Activated CD4-positive, CD25-positive, alpha-beta regulatory T cell (primary cell): Measurements from ENCODE around the gene APOBEC3C.
"Not testable (repeated sequence)": the region's sequence is repeated elsewhere in the genome, so short reads cannot be mapped to it uniquely, and the experiment has no call there.

Source experiments
- DNase-seq, 4 experiments: peaks; one replicate each; lab custom pipeline; 2025; lab: John Stamatoyannopoulos, UW

Gene APOBEC3C

GRCh38 chr22:38981992-38982927, 31.8 kb upstream of the APOBEC3C start, which contains the start of gene APOBEC3B:
Gene APOBEC3B, plus strand, starts transcription at chr22:38982347. Its CDS starts 107 bp downstream, at chr22:38982454.
- peak in 3 of 4 experiments; percentile 10 to 22 (median 19) for DNase-seq

DNA sequence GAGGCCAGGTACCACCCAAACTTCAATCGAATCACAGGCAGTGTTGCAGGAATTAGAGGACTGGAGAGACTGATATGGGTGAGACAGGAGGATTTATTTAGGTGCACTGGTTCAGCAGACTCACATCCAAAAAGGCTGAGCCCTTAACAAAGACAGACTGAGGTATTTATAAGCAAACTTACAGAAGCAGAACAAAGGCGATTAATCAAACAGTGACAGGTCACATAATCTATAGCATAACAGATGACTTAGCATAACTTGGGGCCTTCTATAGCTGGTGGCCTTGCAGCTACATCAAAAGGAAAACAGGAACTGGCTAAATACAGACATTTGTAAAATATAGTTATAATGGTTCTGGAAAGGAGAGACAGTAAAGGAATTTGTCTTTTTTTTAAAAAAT, 29.8 kb upstream of the APOBEC3C start:
- no peak for DNase-seq

GRCh38 chr22:38984784-38985757, 29.0 kb upstream of the APOBEC3C start:
- DNase-seq, result peak; percentile 17 to 71 (median 51)

DNA sequence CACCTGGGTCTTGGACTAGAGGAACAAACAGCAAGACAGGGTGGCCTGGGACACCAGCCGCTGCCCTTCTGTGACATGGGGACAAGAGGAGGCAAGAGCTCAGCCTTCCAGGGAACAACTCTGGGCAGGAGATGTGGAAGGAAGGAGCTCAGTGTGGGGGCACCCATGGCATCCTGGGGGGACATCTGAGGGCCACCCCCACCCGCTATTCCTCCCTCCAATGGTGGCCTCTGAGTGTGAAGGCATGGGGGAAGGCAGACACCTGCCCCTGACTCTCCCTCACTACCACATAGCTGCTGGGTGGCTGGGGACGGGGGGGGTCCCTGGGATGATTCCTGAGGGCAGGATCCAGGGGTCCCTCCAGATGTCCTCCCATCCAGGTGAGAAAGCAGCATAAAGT, 27.4 kb upstream of the APOBEC3C start:
- DNase-seq, result no peak

GRCh38 chr22:38987171-38987895, 26.7 kb upstream of the APOBEC3C start:
- DNase-seq, result no peak

DNA sequence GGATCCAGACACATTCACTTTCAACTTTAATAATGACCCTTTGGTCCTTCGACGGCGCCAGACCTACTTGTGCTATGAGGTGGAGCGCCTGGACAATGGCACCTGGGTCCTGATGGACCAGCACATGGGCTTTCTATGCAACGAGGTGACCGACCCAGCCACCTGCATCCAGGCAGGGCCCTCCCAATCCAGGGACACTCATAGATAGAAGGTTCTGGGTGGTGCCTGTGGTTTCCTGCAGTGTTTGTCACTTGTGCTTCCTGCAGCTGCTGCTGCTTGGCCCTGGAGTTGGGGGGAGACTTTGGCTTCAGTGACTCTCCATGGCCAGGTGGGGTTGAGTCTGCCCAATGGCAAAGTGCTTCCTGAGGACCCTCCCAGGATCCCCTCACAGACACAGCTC, 24.6 kb upstream of the APOBEC3C start:
- DNase-seq, result no peak

DNA sequence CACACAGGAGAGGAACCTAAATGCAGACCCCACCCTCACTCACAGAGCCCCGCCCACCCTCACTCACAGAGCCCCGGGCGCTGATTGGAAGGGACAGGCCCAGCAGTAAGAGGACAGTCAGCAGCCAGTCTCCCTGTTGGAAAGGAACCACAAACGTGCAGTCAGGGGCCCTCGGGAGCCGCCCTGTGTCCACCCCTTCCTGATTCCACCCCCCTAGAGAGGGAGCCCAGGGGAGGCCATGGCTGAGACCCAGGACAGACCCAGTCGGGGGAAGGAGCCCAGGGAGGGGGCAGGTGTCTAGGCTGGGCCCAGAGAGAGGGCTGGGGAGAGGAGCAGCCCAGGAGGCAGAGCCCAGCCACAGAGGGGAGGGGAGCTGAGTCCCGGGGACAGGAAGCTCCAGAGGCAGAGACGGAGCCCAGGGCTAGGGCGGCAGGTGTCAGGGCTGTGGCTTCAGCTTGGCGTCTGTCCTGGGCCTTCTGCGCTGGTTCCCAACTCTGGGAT, 21.1 kb upstream of the APOBEC3C start:
- not testable (repeated sequence) for DNase-seq

DNA sequence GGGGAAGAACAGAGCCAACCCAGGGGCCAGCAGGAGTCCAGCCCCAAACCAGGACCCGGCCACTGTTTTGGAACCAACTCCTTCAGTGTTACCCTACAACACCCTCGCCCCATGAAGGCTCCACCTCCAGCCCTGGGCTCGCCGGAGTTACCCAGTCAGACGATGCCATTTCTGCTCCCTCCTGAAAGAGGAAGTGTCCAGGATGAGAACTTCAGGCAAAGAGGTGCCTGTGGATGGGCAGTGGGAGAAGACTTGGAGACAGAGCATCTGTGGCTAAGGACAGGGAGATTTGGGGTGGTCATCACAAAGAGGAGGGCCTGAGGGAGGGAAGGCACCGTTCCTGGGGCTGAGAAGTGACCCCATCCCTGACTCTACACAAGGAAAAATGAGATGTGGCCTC, 18.0 kb upstream of the APOBEC3C start:
- no peak for DNase-seq

DNA sequence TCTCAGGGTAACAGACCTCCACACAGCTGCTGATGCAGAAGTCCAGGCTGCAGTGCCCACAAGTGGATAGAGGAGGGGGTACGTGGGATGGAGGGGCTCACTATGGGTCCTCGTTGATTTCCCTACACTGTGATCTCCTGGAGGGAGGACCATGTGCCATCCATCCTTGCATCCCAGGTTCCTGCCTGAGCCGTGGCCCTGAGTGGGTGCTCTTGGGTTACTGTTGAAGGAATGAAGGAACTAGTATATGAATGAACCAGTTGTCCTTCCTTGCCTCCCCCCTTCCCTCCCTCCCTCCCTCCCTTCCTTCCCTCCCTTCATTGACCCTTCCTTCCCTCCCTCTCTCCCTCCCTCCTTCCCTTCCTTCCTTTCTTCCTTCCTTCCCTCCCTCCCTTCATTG, 16.5 kb upstream of the APOBEC3C start:
- no peak for DNase-seq

GRCh38 chr22:39003165-39003638, 10.9 kb upstream of the APOBEC3C start:
- peak; percentile 24 to 52 (median 42) for DNase-seq

DNA sequence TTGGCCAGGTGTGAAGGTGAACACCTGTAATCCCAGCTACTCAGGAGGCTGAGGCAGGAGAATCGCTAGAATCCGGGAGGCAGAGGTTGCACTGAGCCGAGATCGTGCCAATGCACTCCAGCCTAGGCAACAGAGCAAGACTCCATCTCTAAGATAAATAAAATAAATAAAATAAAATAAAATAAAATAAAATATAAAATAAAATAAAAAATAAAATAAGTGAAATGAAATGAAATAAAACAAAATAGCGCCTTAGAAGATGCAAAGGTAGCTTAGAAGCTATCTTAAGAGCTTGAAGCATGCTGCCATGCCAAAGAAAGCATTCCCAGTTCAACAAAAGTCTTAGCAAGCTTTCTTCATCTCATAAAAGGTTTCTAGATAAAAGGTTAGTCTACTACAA, 6.9 kb upstream of the APOBEC3C start:
- no peak for DNase-seq

DNA sequence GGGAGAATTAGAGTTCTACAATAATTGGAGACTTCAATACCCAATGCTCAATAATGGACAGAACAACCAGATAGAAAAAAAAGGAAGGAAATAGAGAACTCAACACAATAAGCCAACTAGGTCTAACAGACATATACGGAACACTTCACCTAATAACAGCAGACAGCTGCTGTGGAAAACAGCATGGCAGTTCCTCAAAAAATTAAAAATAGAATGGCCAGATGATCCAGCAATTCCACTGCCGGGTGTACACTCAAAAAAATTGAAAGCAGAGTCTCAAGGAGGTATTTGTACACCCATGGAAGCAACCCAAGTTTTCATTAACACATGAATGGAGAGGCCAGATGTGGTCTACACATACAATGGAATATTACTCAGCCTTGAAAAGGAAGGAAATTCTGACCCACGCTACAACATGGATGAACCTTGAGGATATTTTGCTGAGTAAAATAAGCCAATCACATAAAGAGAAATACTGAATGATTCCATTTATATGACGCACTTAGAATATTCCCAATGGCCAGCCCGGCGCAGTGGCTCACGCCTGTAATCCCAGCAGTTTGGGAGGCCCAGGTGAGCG, 5.7 kb upstream of the APOBEC3C start:
- DNase-seq, result not testable (repeated sequence)

DNA sequence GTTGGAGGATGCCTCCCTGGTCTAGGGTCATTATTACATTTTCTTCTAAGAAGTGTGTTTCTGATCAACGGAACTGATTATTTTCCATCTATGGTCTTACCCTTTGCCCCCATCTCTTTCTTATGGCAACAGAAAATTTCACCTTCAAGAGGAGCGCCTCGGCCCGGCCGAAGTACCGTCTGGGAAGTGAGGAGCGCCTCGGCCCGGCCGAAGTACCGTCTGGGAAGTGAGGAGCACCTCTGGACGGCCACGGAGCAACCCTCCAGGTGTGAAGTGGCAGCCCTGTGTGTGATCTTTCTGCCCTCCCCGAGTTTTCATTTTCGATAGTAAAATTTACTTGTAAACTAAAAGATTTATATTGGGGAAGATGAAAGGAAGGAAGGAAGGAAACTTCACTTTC, 3.1 kb upstream of the APOBEC3C start:
- no peak for DNase-seq

GRCh38 chr22:39012533-39013511, 1.2 kb upstream of the APOBEC3C start:
- DNase-seq, result no peak

- not testable (repeated sequence) for DNase-seq
Observed at GRCh38 chr22:39013561-39013941, 506 bp upstream of the APOBEC3C start.

DNA sequence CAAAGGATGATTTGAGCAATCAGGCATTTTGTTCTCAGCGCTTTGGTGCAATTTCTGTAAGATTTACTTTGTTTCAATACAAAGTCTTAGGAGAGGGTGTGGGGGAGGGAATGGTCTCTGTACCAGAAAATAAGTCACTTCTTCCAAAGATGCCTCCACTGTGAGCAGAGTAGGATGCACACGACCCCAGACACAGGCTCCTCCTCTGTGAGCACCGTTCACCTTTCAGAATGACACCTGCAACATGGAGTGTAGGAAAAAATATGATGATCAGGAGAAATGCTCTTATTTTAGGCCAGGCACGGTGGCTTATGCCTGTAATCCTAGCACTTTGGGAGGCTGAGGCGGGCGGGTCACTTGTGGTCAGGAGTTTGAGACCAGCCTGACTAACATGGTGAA, 665 bp downstream of the APOBEC3C start:
- DNase-seq, result not testable (repeated sequence)

- no peak for DNase-seq
Observed at GRCh38 chr22:39016592-39016991, 2.5 kb downstream of the APOBEC3C start.

DNA sequence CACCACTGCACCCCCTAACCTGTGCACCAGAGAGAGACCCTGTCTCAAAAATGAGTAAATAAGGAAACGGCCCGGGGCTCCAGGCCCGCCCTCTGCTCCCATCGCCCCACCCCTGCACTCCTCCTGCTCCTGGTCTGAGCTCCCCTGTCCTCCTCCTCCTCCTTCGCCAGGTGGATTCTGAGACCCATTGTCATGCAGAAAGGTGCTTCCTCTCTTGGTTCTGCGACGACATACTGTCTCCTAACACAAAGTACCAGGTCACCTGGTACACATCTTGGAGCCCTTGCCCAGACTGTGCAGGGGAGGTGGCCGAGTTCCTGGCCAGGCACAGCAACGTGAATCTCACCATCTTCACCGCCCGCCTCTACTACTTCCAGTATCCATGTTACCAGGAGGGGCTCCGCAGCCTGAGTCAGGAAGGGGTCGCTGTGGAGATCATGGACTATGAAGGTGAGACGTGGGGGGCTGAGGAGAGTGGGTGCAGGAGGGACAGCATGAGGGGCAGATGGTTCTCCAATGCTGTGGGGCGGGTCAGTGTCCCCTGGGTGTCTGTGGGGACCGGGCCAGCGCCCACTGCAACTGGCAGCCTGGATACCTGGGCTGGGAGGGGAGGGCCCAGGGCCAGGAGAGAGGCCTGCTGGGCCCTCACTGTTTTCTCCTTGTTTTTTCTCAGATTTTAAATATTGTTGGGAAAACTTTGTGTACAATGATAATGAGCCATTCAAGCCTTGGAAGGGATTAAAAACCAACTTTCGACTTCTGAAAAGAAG, 3.7 kb downstream of the APOBEC3C start:
- DNase-seq, result no peak
